Testis (tissue), 3 donors: ENCODE results near the gene POLR3GL. TPM values are rescaled to one million over a fixed set of nuclear protein-coding genes. Genes with fewer than 3 reads are reported as not detected.

Experiments
- DNase-seq: peaks from one replicate; pipeline ENCODE4 v3.0.0-alpha.2; 2019
- H3K27ac ChIP-seq, 2 donors: fragments of 200-600 bp; sonication (generic); one replicate each; pipeline ENCODE4 v1.5.1; 2019
- H3K27me3 ChIP-seq: fragments of 200-600 bp; sonication (generic); one replicate; pipeline ENCODE4 v1.5.1; 2019
- H3K36me3 ChIP-seq: fragments of 200-600 bp; sonication (generic); one replicate; pipeline ENCODE4 v1.5.1; 2017; ENCODE audit warnings: low read depth; ENCODE audit errors: missing control alignments
- H3K4me1 ChIP-seq: fragments of 200-600 bp; sonication (generic); one replicate; pipeline ENCODE4 v1.5.1; 2019
- H3K4me3 ChIP-seq, 2 donors: fragments of 200-600 bp; sonication (generic); one replicate each; pipeline ENCODE4 v1.5.1; 2017 to 2019
- H3K9me3 ChIP-seq: fragments of 200-600 bp; sonication (generic); one replicate; pipeline ENCODE4 v1.5.1; 2017
- CTCF ChIP-seq, 3 experiments: fragments of 450-650 bp in 2 of 3; fragments of 200-600 bp in 1 of 3; sonication (generic) in 1 of 3; IDR thresholded peaks; one replicate each; pipeline ENCODE4 v1.5.1; 2016 to 2019; ENCODE audit warnings: antibody characterized with exemption in 3 of 3, mild to moderate bottlenecking in 2 of 3, moderate library complexity in 1 of 3
- POLR2A ChIP-seq: fragments of 450-650 bp; IDR thresholded peaks from one replicate; pipeline ENCODE4 v1.6.1; 2017; ENCODE audit warnings: antibody characterized with exemption, mild to moderate bottlenecking, moderate library complexity
- WGBS, 2 donors: methylation state at CpG; one replicate each; pipeline ENCODE4 v1.1.5; 2018; 5-methylcytosine and 5-hydroxymethylcytosine counted together
- intact Hi-C: fragments of 100-400 bp; cut with DNase I; formaldehyde crosslinking; loops from one replicate; pipeline ENCODE4 v1.15.1; 2023; ENCODE audit warnings: low total_unique reads
- polyA plus RNA-seq: library from polyadenylated mRNA; stranded (reverse); fragments of 350-450 nt; fragmentation: Illumina TruSeq; extraction: RNeasy Lipid Tissue Mini Kit (QIAGEN cat#74804); gene quantifications from one replicate; pipeline ENCODE4 v1.2.3, GENCODE V29; 2014; ENCODE audit warnings: low read depth, low replicate concordance; ENCODE audit not compliant: insufficient read depth
- total RNA-seq, 2 donors: library from RNA; depleted of rRNA; stranded (reverse); fragments of >200 nt; gene quantifications; one replicate each; pipeline ENCODE4 v1.2.3, GENCODE V29; 2016

POLR3GL gene
- total and polyA plus RNA-seq, 3 donors from 2014 or later = 20.9 to 37.9 (median 23.5) TPM

GRCh38 chr1:145979746-145980456 lies 15.4 kb downstream of the POLR3GL start:
- TF ChIP-seq CTCF (IDR thresholded peaks at IDR 0.05) (no peak), POLR2A (no peak)
- no peak for DNase-seq
- H3K4me3 ChIP-seq = no peak overlapping the region

DNA sequence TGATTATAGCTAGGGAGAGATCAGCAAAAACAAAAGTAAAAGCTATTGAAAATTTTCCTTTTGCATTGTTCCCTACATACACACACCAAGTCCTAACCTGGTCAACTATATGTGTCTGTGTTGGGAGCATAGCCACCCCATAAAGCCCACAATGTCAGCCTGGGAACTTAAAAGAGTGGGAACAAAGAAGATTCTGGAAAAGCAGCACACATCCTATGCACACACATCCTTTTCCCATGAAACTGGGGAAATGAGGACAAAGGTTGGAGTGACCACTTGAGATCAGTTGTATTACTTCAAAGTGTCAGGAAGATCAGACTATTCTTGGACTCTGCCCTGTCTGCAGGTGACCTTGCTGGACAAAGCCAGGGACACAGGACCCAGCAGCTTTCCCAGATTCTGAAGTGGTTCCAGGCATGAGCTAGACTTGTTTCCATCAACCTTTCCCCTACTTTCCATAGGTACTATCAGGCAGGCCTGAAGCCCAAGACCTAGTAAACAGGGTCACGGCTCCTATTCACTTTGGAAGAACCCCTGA lies 16.0 kb downstream of the POLR3GL start:
- H3K4me1 ChIP-seq = peaks cover 34% of the 10 kb centered on the region
- no peak for TF ChIP-seq CTCF (IDR thresholded peaks at IDR 0.05)
- no peak for TF ChIP-seq POLR2A
- intact Hi-C loops = no loop called here
- H3K36me3 ChIP-seq = no peaks in the 10 kb centered on the region
- 61 to 93% methylated on average over 1 of the region's 1 CpG for WGBS, 2 donors
- DNase-seq = no peak
- no peaks in the 10 kb centered on the region for H3K9me3 ChIP-seq
- H3K27ac ChIP-seq = peak overlapping the region; percentile 90 to 96
- H3K27me3 ChIP-seq = no peaks in the 10 kb centered on the region
- no peak overlapping the region for H3K4me3 ChIP-seq

More at GRCh38 chr1:145979746-145980456, 15.4 kb downstream of the POLR3GL start:
- peak overlapping the region; percentile 90 to 96 for H3K27ac ChIP-seq
- intact Hi-C loops = no loop called here
- no peaks in the 10 kb centered on the region for H3K9me3 ChIP-seq
- peaks cover 30% of the 10 kb centered on the region for H3K4me1 ChIP-seq
- no peaks in the 10 kb centered on the region for H3K36me3 ChIP-seq
- no peaks in the 10 kb centered on the region for H3K27me3 ChIP-seq
- WGBS, 2 donors = 51 to 54% methylated on average over 7 of the region's 7 CpGs

- no peaks in the 10 kb centered on the region for H3K36me3 ChIP-seq
- WGBS, 2 donors = 60 to 62% methylated on average over 6 of the region's 6 CpGs
- H3K27ac ChIP-seq = peak overlapping the region; percentile 14 to 90
- H3K27me3 ChIP-seq = no peaks in the 10 kb centered on the region
- TF ChIP-seq CTCF (IDR thresholded peaks at IDR 0.05) (no peak), POLR2A (no peak)
- peaks cover 34% of the 10 kb centered on the region for H3K4me1 ChIP-seq
- intact Hi-C loops = no loop called here
- DNase-seq = no peak
- no peak overlapping the region for H3K4me3 ChIP-seq
- no peaks in the 10 kb centered on the region for H3K9me3 ChIP-seq
Measured at GRCh38 chr1:145982010-145982723, 17.7 kb downstream of the POLR3GL start.

DNA sequence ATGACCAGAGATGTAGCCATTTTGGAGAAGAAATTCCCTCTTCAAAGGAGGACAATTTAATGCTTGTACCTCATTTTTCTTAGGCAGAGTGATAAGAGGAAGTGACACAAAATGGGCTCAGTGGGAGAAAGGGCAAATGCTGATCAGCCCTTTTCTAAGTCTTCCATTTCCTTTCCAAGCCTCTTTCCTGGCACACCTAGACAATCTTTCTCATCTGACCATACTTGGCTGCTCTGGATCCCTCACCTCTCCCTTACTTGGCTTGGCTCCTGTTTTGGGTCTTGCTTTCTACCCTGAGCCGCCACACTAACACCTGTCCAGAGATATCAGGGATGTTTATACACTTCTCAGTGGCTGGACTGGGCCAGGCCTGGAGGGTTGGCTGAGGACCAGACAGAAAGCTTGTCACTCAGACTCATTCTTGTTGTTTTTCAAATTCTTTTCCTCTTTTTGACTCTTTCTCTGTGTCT lies 18.8 kb downstream of the POLR3GL start:
- TF ChIP-seq POLR2A (no peak), CTCF (IDR thresholded peaks at IDR 0.05) (no peak)
- H3K4me1 ChIP-seq = peaks cover 28% of the 10 kb centered on the region
- peak overlapping the region in 1 of 2 donors; percentile 90 for H3K27ac ChIP-seq
- H3K27me3 ChIP-seq = no peaks in the 10 kb centered on the region
- intact Hi-C loops = no loop called here
- WGBS, 2 donors = 76 to 93% methylated on average over 1 of the region's 1 CpG
- H3K4me3 ChIP-seq = no peak overlapping the region
- no peak for DNase-seq
- no peaks in the 10 kb centered on the region for H3K36me3 ChIP-seq
- no peaks in the 10 kb centered on the region for H3K9me3 ChIP-seq
